OCI-LY7 (cell line): ENCODE measurements around the gene FNBP1.

Experiments used
- EZH2phosphoT487 ChIP-seq: fragments of 200-600 bp; sonication (generic); IDR thresholded peaks from 2 replicates; pipeline ENCODE4 v1.6.1; 2018; ENCODE audit warnings: low read depth, borderline replicate concordance, mild to moderate bottlenecking, mixed run types, antibody characterized with exemption, low read length, moderate library complexity, mixed read lengths
- TF ChIP-seq, protein P1 (sequence below): fragments of 200-600 bp; sonication (generic); conservative IDR thresholded peaks from 2 replicates; pipeline ENCODE4 v1.5.1; 2014; ENCODE audit warnings: mild to moderate bottlenecking, antibody characterized with exemption, low read length, moderate library complexity, mixed read lengths

DNA sequence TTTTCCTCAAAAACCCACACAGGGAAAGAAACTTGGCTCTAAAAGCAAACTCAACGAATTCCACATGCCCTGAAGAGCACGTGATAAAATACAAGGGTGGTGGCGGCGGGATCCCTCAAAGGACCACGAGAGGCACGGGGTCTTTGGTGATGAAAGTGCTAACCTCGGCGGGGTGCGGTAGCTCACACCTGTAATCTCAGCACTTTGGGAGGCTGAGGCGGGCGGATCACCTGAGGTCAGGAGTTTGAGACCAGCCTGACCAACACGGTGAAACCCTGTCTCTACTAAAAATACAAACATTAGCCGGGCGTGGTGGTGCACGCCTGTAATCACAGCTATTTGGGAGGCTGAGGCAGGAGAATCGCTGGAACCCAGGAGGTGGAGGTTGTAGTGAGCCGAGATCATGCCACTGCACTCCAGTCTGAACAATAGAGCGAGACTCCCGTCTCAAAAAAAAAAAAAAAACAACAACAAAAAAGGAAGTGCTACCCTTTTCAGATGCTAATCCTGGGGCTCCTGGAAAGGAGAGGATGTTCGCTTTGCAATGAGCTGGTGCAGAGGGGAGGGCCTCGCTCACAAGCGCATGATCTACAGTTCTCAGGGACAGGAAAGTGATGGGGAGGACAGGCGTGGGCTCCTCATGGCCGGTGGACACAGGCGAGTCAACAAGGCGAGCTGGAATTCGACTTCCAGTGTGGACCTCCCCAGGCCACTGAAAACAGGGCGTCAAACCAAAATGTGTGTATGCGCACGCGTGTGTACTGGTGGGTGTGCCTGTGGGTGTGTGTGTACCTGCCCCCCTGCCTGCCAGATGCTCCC lies 153.7 kb downstream of the FNBP1 start:
- TF ChIP-seq, protein P1, sequence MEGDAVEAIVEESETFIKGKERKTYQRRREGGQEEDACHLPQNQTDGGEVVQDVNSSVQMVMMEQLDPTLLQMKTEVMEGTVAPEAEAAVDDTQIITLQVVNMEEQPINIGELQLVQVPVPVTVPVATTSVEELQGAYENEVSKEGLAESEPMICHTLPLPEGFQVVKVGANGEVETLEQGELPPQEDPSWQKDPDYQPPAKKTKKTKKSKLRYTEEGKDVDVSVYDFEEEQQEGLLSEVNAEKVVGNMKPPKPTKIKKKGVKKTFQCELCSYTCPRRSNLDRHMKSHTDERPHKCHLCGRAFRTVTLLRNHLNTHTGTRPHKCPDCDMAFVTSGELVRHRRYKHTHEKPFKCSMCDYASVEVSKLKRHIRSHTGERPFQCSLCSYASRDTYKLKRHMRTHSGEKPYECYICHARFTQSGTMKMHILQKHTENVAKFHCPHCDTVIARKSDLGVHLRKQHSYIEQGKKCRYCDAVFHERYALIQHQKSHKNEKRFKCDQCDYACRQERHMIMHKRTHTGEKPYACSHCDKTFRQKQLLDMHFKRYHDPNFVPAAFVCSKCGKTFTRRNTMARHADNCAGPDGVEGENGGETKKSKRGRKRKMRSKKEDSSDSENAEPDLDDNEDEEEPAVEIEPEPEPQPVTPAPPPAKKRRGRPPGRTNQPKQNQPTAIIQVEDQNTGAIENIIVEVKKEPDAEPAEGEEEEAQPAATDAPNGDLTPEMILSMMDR, result no peak
- no peak for TF ChIP-seq EZH2phosphoT487
